ENCODE results near the gene AK4.
A peak's percentile ranks its signal among the peaks of the same experiment; 100 is the strongest.
"Not testable (repeated sequence)": the region's sequence is repeated elsewhere in the genome, so short reads cannot be mapped to it uniquely, and the experiment has no call there.

Gene AK4

GRCh38 chr1:65148178-65148547 is at the start of gene AK4:
Gene AK4 (plus strand): TSS chr1:65148203. CDS start chr1:65148408, 205 bp downstream.
- DNase-seq: not testable (repeated sequence)

- DNase-seq: no peak
Measured at GRCh38 chr1:65103807-65104206, 44.2 kb upstream of the AK4 start.

DNA sequence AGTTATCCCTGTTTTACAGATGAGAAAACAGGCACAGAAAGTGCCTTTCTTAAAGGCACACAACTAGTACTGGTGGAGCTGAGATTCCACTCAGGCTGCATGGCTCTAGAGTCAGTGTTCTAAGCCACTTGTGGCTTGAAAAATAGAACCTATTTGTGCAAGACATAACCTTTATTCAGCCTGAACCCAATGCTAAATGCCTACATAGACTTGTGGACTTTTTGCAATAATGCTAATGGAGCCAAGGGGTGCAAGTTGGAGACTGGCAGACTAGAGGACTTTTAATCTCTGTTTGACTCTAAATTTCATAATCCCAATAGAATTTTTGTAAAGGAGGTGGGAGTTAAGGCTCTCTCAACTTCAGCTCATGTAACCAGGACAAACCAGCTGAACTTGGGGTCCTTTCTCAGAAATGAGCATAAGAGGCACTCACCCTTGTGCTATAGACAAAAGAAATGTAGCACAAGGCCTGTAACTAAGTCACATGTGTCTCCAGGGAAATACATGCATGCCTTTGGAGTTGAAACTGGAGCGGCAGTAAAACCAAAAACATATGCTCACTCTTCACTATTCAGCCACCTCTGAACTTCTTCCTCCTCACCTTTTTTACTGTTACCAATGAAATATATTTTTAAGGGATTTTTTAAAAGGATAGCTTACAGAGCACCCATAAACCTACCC is 43.0 kb upstream of the AK4 start:
- DNase-seq: no peak

GRCh38 chr1:65105596-65105995 is 42.4 kb upstream of the AK4 start:
- no peak for DNase-seq

DNA sequence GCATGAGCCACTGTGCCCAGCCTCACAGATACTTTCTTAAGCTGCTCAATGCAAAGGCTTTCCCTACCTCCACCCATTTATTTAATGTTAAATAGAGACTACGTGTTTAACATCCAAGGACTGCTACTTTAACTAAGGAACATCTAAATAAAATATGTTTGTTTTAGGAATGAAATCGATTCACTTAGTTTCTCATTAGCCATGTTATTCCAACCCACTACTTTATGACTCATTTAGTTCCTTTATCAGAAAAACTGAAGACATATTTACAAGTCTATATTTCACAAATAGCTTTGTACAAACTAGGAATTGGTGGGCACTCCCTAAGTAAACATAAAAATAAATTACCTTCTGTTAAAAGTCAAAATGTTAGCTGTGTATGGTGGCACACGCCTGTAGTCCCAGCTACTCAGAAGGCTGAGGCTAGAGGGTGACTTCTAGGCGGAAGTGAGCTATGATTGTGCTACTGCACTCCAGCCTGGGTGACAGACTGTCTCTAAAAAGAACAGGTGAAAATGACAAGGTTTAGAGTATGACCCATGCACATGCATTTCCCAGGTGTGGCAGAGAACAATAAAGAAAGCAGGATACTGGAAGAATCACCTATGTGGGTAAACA is 39.9 kb upstream of the AK4 start:
- DNase-seq: peak; percentile 80

DNA sequence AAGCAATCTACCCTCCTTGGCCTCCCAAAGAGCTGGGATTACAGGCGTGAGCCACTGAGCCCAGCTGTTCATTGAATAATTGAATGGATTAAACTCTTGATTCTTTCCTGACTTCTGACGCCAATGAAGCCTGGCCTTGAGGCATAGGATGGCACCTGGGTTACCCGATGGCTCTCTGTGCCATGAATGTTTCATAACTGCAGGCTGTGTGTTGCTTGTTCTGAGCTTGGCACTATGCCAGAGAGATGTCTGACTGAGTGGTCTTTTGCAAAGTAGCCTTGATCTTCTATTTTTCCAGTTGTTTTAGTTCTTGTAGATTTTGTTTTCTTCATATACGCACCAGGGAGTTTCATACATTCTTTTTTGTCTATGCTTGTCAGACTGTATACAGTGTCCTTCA is 38.5 kb upstream of the AK4 start:
- peak; percentile 55 for DNase-seq

GRCh38 chr1:65112811-65113210 is 35.2 kb upstream of the AK4 start:
- no peak for DNase-seq

GRCh38 chr1:65113298-65113697 is 34.7 kb upstream of the AK4 start:
- no peak for DNase-seq

- DNase-seq: peak; percentile 24
Measured at GRCh38 chr1:65114322-65114721, 33.7 kb upstream of the AK4 start.

DNA sequence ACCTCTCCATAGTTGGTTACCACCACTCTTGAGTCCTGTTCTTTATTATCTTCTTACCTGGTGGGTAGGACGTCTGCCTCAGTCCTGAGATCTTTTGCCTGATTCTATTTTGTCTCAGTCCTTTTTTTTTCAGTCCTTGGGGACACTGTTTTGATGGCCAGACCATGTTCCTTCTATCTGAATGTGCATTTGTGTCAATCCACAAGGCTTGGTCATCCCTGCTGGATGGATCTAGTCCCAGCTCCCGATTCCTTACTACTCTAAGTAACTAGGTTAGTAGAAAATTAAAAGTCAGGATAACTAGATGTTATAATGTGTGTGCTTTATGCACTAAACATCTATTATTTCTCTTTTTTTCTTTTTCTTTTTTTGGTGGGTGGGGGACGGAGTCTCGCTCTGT is 28.1 kb upstream of the AK4 start:
- no peak for DNase-seq

DNA sequence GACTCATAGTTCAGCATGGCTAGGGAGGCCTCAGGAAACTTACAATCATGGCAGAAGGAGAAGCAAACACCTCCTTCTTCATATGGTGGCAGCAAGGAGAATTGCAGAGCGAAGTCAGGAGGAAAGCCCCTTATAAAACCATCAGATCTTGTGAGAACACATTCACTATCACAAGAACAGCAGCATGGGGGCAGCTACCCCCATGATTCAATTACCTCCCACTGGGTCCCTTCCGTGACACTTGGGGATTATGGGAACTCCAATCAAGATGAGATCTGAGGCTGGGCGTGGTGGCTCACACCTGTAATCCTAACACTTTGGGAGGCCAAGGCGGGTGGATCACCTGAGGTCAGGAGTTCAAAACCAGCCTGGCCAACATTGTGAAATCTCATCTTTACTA is 18.9 kb upstream of the AK4 start:
- DNase-seq: not testable (repeated sequence)

- DNase-seq: no peak
Measured at GRCh38 chr1:65138524-65138923, 9.5 kb upstream of the AK4 start.

DNA sequence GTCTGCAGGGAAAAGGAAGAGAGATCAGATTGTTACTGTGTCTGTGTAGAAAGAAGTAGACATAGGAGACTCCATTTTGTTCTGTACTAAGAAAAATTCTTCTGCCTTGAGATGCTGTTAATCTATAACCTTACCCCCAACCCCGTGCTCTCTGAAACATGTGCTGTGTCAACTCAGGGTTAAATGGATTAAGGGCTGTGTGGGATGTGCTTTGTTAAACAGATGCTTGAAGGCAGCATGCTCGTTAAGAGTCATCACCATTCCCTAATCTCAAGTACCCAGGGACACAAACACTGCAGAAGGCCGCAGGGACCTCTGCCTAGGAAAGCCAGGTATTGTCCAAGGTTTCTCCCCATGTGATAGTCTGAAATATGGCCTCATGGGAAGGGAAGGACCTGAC is 8.2 kb upstream of the AK4 start:
- not testable (repeated sequence) for DNase-seq

- DNase-seq: no peak
Measured at GRCh38 chr1:65141394-65141793, 6.6 kb upstream of the AK4 start.

GRCh38 chr1:65141918-65142317 is 6.1 kb upstream of the AK4 start:
- no peak for DNase-seq

- DNase-seq: not testable (repeated sequence)
Measured at GRCh38 chr1:65143112-65143658, 4.8 kb upstream of the AK4 start.

GRCh38 chr1:65146908-65147423 is 1.0 kb upstream of the AK4 start:
- DNase-seq: peak; percentile 34

DNA sequence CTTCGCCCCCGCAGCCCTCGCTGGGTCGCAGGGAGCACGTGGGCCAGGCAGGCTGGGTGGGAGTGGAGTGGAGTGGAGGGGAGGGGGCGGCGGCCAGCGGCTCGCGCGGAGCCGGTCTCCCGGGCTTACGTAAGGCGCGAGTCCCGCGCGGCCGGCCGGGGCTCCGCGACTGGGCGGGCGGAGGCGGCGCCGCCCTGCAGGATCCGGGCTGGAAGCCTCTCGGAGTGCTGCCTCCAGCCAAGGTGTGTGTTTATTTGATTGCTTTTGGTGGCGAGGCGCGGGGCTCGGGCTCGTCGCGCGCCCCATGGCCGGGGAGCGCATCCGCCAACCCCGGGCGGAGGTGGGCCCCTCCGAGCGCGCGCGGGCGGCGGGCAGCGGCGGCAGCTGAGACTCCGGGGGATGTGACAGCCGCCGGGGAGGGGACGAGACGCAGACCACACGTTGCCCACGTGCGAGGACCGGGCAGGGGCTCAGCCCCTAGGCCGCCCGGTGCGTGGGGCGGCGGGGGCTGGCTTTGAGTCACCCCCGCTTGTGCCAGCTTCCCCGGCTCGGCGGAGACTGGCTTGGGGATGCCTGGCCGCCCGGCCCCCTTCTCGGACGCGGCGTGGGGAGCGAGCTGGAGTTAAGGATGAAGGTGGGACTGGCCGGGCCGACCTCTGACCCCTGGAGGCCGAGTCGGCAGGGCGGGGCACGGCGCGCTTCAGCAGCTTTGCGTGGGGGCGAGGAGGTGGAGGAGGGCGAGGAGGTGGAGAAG is 402 bp upstream of the AK4 start:
- DNase-seq: peak; percentile 34

GRCh38 chr1:65148548-65149350 is 746 bp downstream of the AK4 start:
- peak; percentile 42 for DNase-seq

- peak; percentile 42 for DNase-seq
Measured at GRCh38 chr1:65149351-65150107, 1.5 kb downstream of the AK4 start.

GRCh38 chr1:65150108-65150463 is 2.1 kb downstream of the AK4 start:
- DNase-seq: no peak

All from NCI-H345 (cell line).